Measurements from ENCODE around the gene FOLR2. TPM values are rescaled to one million over a fixed set of nuclear protein-coding genes. Genes with fewer than 3 reads are reported as not detected.
"Not testable (repeated sequence)": the region's sequence is repeated elsewhere in the genome, so short reads cannot be mapped to it uniquely, and the experiment has no call there.

The FOLR2 gene
- total and polyA plus RNA-seq, 9 donors, result 18.2 to 31.4 (median 26.7) TPM

DNA sequence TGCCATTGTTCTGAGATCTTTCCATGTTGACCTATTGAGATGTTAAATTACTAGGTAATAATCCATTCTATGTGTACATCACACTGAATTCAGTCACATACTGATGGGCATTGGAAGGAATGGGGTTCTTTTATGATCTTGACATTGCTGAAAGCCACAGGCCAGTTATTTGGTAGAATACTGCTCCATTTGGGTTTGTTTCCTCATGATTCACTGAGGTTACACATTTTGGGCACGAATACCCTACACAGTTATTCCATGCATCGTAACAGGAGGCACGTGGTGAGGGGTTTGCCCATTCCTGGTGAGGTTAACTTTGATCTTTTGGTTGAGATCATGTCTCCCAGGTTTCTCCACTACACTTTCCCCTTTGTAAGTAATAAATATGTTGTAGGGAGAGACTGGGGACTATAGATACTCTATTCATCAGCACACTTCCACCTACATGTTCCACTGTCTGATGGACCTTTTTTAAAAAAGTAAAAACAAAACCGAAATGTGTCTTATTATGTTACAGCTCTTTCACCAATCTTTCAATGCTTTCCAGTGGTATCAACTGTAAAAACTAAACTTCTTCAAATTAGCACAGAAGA is 36.7 kb upstream of the FOLR2 start:
- no peak for DNase-seq
- WGBS (ENCODE audit: insufficient coverage), result 100% methylated on average over 1 of the region's 4 CpGs
- Histone ChIP-seq H3K36me3 (ENCODE audit: control insufficient read depth, insufficient read depth, low read length) (no peaks in the 10 kb centered on the region), H3K27me3 (ENCODE audit: control insufficient read depth, insufficient read depth, low read length) (peaks cover 3% of the 10 kb centered on the region), H3K4me1 (ENCODE audit: control insufficient read depth, insufficient read depth, low read length) (no peaks in the 10 kb centered on the region), H3K4me3 (ENCODE audit: low read length) (no peak overlapping the region), H3K9me3 (replicated peaks; ENCODE audit: control insufficient read depth, low read depth, low read length) (no peaks in the 10 kb centered on the region), H3K27ac (ENCODE audit: low read length) (no peak overlapping the region)

DNA sequence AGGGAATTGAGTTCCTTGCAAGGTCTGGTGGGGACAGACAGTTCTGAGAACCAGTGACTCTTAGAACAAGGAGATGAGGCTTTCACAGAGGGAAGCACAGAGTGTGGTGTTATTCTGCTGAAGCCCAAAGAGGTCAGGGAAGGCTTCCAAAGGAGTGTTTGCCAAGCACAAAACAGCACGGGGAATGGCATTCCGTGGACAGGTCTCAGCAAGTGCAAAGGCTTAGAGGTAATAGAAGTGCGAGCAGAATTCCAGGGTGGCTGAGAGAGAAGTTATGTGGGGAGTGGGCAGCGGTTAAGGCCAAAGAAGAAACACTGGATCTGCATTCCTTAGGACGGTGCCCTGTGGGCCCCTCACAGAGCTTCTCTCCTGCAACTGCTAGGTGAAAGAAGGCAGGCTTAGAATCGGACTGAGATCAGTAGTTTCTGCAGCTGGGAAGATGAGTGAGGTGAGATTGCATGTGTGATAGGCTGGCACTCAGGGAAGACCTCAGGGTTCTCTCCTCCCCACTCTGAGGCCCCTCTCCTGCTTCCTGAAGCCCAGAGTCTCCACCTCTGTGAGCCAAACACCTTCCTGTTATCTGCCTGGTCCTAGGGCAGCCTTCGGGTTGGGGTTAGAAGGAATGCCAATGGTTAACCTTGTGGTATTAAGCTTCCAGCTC is 35.6 kb upstream of the FOLR2 start:
- not testable (repeated sequence) for H3K4me1 ChIP-seq (ENCODE audit: control insufficient read depth, insufficient read depth, low read length); H3K27ac ChIP-seq (ENCODE audit: low read length); DNase-seq; H3K36me3 ChIP-seq (ENCODE audit: control insufficient read depth, insufficient read depth, low read length); H3K27me3 ChIP-seq (ENCODE audit: control insufficient read depth, insufficient read depth, low read length); H3K9me3 ChIP-seq (replicated peaks; ENCODE audit: control insufficient read depth, low read depth, low read length); H3K4me3 ChIP-seq (ENCODE audit: low read length)
- WGBS (ENCODE audit: insufficient coverage), result 60% methylated on average over 4 of the region's 7 CpGs

- not testable (repeated sequence) for H3K4me1 ChIP-seq (ENCODE audit: control insufficient read depth, insufficient read depth, low read length); H3K9me3 ChIP-seq (replicated peaks; ENCODE audit: control insufficient read depth, low read depth, low read length); H3K4me3 ChIP-seq (ENCODE audit: low read length); DNase-seq; H3K27me3 ChIP-seq (ENCODE audit: control insufficient read depth, insufficient read depth, low read length); H3K36me3 ChIP-seq (ENCODE audit: control insufficient read depth, insufficient read depth, low read length); H3K27ac ChIP-seq (ENCODE audit: low read length)
- 93% methylated on average over 1 of the region's 3 CpGs for WGBS (ENCODE audit: insufficient coverage)
Observed at GRCh38 chr11:72181553-72181958, 35.0 kb upstream of the FOLR2 start.

DNA sequence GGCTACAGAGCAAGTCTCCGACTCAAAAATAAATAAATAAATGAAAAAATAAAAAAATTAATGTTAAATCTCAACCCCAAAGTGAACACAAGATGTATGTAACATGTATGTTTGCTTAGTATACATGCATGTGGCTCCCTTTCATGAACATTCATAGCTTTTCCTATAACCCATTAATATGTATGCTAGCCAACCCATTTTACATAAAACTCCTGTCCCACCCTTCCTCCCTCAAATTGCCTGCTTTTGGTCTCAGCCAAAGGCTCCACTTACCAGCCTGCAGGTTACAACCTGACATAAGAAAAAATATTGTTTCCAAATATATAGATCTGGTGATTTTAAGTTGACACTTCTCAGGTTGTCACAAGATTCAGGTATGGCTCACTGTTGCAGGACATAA is 28.3 kb upstream of the FOLR2 start:
- Histone ChIP-seq H3K27ac (ENCODE audit: low read length) (no peak overlapping the region), H3K9me3 (replicated peaks; ENCODE audit: control insufficient read depth, low read depth, low read length) (no peaks in the 10 kb centered on the region), H3K27me3 (ENCODE audit: control insufficient read depth, insufficient read depth, low read length) (no peaks in the 10 kb centered on the region), H3K4me1 (ENCODE audit: control insufficient read depth, insufficient read depth, low read length) (peaks cover 34% of the 10 kb centered on the region), H3K36me3 (ENCODE audit: control insufficient read depth, insufficient read depth, low read length) (no peaks in the 10 kb centered on the region), H3K4me3 (ENCODE audit: low read length) (no peak overlapping the region)
- no CpG with 5 or more reads among the region's 1 CpG for WGBS (ENCODE audit: insufficient coverage)
- DNase-seq, result no peak

- DNase-seq, result peak; percentile 72
- Histone ChIP-seq H3K9me3 (replicated peaks; ENCODE audit: control insufficient read depth, low read depth, low read length) (no peaks in the 10 kb centered on the region), H3K36me3 (ENCODE audit: control insufficient read depth, insufficient read depth, low read length) (no peaks in the 10 kb centered on the region), H3K27ac (ENCODE audit: low read length) (peak overlapping the region; percentile 76), H3K4me3 (ENCODE audit: low read length) (no peak overlapping the region), H3K27me3 (ENCODE audit: control insufficient read depth, insufficient read depth, low read length) (no peaks in the 10 kb centered on the region), H3K4me1 (ENCODE audit: control insufficient read depth, insufficient read depth, low read length) (peaks cover 34% of the 10 kb centered on the region)
- WGBS (ENCODE audit: insufficient coverage), result 67% methylated on average over 1 of the region's 3 CpGs
Observed at GRCh38 chr11:72189455-72190250, 26.9 kb upstream of the FOLR2 start.

DNA sequence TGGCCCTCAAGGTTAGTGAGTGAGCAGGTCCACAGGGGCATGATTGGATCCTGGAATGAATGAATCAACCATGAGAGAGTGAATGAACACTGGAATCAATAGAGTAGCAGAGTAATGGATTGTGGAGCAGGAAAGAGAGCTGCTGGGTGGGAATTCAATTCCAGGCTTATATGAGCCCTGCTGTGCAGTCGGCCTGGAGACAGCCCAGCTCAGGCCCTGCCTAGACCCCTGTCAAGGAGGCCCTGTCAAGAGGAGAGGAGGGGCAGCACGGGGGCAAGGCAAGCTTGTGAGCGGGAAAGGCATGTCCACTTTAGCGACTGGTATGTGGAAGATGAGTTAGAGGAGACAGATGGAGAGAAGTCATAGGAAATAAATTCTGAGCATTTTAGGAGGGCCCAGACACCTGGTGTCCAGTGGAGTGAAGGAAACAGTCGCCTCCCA is 25.9 kb upstream of the FOLR2 start:
- H3K27me3 ChIP-seq (ENCODE audit: control insufficient read depth, insufficient read depth, low read length), result no peaks in the 10 kb centered on the region
- 62% methylated on average over 5 of the region's 5 CpGs for WGBS (ENCODE audit: insufficient coverage)
- DNase-seq, result peak; percentile 43
- H3K36me3 ChIP-seq (ENCODE audit: control insufficient read depth, insufficient read depth, low read length), result no peaks in the 10 kb centered on the region
- H3K27ac ChIP-seq (ENCODE audit: low read length), result peak overlapping the region; percentile 76
- H3K4me1 ChIP-seq (ENCODE audit: control insufficient read depth, insufficient read depth, low read length), result peaks cover 34% of the 10 kb centered on the region
- H3K4me3 ChIP-seq (ENCODE audit: low read length), result no peak overlapping the region
- no peaks in the 10 kb centered on the region for H3K9me3 ChIP-seq (replicated peaks; ENCODE audit: control insufficient read depth, low read depth, low read length)

DNA sequence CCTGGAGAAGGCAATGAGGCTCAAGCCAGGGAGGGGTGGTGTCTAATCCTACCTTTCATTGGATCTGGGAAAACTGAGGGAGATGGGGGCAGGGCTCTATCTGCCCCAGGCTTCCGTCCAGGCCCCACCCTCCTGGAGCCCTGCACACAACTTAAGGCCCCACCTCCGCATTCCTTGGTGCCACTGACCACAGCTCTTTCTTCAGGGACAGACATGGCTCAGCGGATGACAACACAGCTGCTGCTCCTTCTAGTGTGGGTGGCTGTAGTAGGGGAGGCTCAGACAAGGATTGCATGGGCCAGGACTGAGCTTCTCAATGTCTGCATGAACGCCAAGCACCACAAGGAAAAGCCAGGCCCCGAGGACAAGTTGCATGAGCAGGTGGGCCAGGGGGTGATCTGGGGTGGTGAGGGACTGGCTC is 24.6 kb upstream of the FOLR2 start, which contains the start of gene FOLR1:
Gene FOLR1, plus strand, starts transcription at position 180 of the 421 bp plus-strand sequence. Its CDS starts 34 bp downstream, at position 214.
- Histone ChIP-seq H3K36me3 (ENCODE audit: control insufficient read depth, insufficient read depth, low read length) (no peaks in the 10 kb centered on the region), H3K27ac (ENCODE audit: low read length) (peak within 1 kb of the TSS; percentile 76)
- WGBS (ENCODE audit: insufficient coverage), result 54% methylated on average over 4 of the region's 5 CpGs

GRCh38 chr11:72195518-72196270 is 20.9 kb upstream of the FOLR2 start:
- H3K9me3 ChIP-seq (replicated peaks; ENCODE audit: control insufficient read depth, low read depth, low read length), result no peaks in the 10 kb centered on the region
- 86% methylated on average over 8 of the region's 12 CpGs for WGBS (ENCODE audit: insufficient coverage)
- H3K27ac ChIP-seq (ENCODE audit: low read length), result no peak overlapping the region
- H3K36me3 ChIP-seq (ENCODE audit: control insufficient read depth, insufficient read depth, low read length), result no peaks in the 10 kb centered on the region
- H3K27me3 ChIP-seq (ENCODE audit: control insufficient read depth, insufficient read depth, low read length), result no peaks in the 10 kb centered on the region
- no peak for DNase-seq
- no peak overlapping the region for H3K4me3 ChIP-seq (ENCODE audit: low read length)
- peaks cover 12% of the 10 kb centered on the region for H3K4me1 ChIP-seq (ENCODE audit: control insufficient read depth, insufficient read depth, low read length)

More for the DNA sequence above, 24.6 kb upstream of the FOLR2 start, which contains the start of gene FOLR1:
- no peaks in the 10 kb centered on the region for H3K9me3 ChIP-seq (replicated peaks; ENCODE audit: control insufficient read depth, low read depth, low read length)
- H3K27me3 ChIP-seq (ENCODE audit: control insufficient read depth, insufficient read depth, low read length), result no peaks in the 10 kb centered on the region
- DNase-seq, result peak; percentile 40
- H3K4me3 ChIP-seq (ENCODE audit: low read length), result no peak within 1 kb of the TSS
- H3K4me1 ChIP-seq (ENCODE audit: control insufficient read depth, insufficient read depth, low read length), result peaks cover 34% of the 10 kb centered on the region

- not testable (repeated sequence) for H3K36me3 ChIP-seq (ENCODE audit: control insufficient read depth, insufficient read depth, low read length); H3K4me1 ChIP-seq (ENCODE audit: control insufficient read depth, insufficient read depth, low read length); DNase-seq; H3K9me3 ChIP-seq (replicated peaks; ENCODE audit: control insufficient read depth, low read depth, low read length); H3K27ac ChIP-seq (ENCODE audit: low read length); H3K4me3 ChIP-seq (ENCODE audit: low read length); H3K27me3 ChIP-seq (ENCODE audit: control insufficient read depth, insufficient read depth, low read length)
- WGBS (ENCODE audit: insufficient coverage), result 92% methylated on average over 35 of the region's 43 CpGs
Observed at GRCh38 chr11:72201445-72201844, 15.1 kb upstream of the FOLR2 start.

Measured in muscle of leg (tissue), 11 donors.